ENCODE measurements around the gene GPC6.
A peak's percentile ranks its signal among the peaks of the same experiment; 100 is the strongest.
"Not testable (repeated sequence)": the region's sequence is repeated elsewhere in the genome, so short reads cannot be mapped to it uniquely, and the experiment has no call there.

Gene GPC6

DNA sequence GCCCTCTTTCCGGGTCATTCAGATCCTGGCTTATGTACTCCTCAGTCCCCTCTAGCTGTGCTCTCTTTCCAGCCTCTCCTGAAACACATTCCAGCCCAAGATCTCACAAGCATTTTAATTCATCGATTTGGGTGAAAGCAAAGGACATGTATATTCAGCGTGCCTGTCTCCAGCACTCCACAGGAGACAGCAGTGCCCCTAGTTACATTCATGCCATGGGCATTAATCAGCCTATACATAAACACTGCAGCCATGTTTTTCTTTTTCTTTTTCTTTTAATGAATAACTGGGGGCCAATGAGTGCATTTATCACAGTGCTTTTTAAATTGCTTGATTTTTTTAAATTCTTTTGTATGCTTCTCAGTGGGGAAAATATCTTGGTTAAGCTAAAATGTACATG is 1053.7 kb downstream of the GPC6 start:
- DNase-seq, result no peak

DNA sequence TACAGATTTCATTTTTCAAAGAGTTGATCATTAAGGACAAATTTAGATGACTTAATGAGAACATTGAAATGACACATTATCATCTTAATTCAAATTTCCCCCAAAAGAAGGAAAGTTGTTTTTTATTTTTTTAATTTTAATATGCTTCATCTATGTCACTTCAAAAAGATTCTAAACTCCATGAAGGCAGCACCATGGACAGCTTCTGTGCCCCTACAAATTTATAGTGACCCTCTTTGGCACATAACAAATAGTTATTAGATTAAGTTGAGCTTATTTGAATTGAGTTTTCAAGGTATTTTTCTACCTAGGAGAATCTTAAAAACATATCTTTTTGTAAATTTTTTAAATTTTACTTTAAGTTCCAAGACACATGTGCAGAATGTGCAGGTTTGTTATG is 1054.2 kb downstream of the GPC6 start:
- DNase-seq, result no peak

DNA sequence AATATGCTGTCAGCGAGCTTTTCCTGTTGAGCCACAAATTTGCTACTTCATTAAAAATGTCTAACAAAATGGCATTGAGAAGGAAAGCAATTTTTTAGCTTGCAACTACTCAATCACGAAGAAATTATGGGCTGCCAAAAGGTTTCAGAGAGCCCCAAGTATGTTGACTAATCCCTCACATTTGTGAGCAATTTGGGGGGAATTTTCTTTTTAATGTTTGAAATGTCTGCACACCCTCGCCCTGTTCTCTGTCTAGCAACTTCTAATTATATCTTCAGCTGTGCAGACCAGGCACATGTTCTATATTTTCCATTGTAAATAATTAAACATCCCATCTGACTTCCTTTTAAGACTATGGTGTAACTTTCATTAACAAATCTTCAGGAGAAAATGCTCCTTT is 1060.0 kb downstream of the GPC6 start:
- DNase-seq, result no peak

GRCh38 chr13:94291631-94292322 is 1065.2 kb downstream of the GPC6 start:
- no peak for DNase-seq

DNA sequence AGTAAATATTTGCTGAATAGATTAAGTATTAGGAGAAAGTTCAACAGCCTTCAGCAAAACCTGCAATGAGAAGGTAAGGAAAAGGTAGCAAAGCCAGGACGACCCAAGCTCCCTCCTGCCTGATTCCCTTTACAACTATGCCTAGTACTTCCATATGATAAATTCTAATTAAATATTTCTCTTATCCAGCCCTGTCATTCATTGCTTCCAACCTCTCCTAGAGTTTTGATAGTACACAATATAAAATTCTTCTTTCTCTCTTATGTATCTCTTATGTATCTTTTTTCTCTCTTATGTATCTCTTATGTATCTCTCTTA is 1065.7 kb downstream of the GPC6 start:
- DNase-seq, result no peak

GRCh38 chr13:94296471-94296870 is 1069.9 kb downstream of the GPC6 start:
- no peak for DNase-seq

- no peak for DNase-seq
Observed at GRCh38 chr13:94298346-94298745, 1071.7 kb downstream of the GPC6 start.

GRCh38 chr13:94300401-94300800 is 1073.8 kb downstream of the GPC6 start:
- peak in 1 of 56 donors; percentile 6 for DNase-seq

- DNase-seq, result no peak
Observed at GRCh38 chr13:94301487-94301886, 1074.9 kb downstream of the GPC6 start.

- not testable (repeated sequence) for DNase-seq
Observed at GRCh38 chr13:94302847-94303565, 1076.4 kb downstream of the GPC6 start.

- DNase-seq, result no peak
Observed at GRCh38 chr13:94303644-94304174, 1077.1 kb downstream of the GPC6 start.

GRCh38 chr13:94305033-94305432 is 1078.4 kb downstream of the GPC6 start:
- no peak for DNase-seq

DNA sequence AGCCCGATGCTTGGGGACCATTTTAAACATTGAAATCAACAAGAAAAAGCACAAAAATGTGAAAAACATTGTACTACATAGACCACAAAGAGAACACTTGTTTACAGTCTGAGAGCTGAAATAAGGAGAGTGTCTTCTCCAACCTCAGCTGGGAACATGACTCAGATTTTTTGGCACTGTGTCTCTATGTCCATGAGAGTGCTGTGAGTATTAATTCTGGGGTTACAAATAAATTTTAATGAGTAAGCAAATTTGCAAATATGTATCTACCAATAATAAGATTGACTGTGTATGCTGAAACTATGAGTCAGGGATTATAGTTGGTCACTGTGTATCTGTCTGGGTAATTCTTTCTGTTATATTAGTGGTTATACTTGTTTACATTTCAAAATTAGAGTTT is 1078.9 kb downstream of the GPC6 start:
- DNase-seq, result peak in 1 of 56 donors; percentile 12

DNA sequence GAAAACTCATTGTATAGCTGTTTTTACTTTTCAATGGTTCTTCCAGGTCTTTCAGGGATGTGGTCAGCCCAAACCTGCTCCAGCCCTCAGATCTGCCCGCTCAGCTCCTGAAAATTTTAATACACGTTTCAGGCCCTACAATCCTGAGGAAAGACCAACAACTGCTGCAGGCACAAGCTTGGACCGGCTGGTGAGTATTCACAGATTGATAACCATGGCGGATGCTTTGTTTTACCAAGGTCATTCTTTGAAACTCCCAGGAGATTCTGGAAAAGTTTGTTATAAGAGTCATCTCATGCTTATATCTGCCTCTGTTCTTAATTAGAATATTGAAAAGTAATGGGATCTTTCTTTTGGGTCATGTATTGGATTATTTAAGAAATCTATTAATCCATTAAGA is 1079.3 kb downstream of the GPC6 start:
- DNase-seq, result no peak

- no peak for DNase-seq
Observed at GRCh38 chr13:94308832-94309231, 1082.2 kb downstream of the GPC6 start.

GRCh38 chr13:94309576-94309975 is 1083.0 kb downstream of the GPC6 start:
- no peak for DNase-seq

- DNase-seq, result peak in 1 of 56 donors; percentile 7
Observed at GRCh38 chr13:94309997-94310855, 1083.6 kb downstream of the GPC6 start.

DNA sequence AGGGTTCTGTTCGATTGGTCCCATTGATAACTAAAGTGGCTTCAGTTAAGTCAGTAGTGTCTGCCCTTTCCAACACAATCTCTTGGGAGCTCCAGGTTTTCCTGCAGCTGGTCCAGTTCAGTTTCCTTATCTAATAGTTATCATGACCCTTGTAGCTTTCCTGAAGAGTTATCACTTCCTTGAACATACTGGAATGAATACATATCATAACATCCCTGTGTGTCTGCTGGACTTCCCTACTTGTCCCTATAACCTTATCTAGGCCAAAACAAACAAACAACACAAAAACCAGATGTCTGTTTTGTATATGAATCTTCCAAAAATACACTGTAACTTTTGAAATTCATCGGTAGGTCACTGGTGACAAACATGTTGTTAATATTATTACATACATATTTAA is 1085.3 kb downstream of the GPC6 start:
- no peak for DNase-seq

GRCh38 chr13:94312511-94313216 is 1086.1 kb downstream of the GPC6 start:
- peak in 3 of 56 donors; percentile 15 to 22 (median 19) for DNase-seq

- DNase-seq, result no peak
Observed at GRCh38 chr13:94313321-94313910, 1086.8 kb downstream of the GPC6 start.

GRCh38 chr13:94313926-94314325 is 1087.3 kb downstream of the GPC6 start:
- DNase-seq, result no peak

Measured in nucleus accumbens (tissue), 56 donors.